Measurements from ENCODE around the gene GSG1. TPM values are rescaled to one million over a fixed set of nuclear protein-coding genes. Genes with fewer than 3 reads are reported as not detected.

GSG1 gene
- total and polyA plus RNA-seq, 2 donors (not counting 3 experiments of a cell fraction or from before 2014, with no cell fraction given), result not detected

- DNase-seq (ENCODE audit: low read depth, low spot score) (peak; percentile 54), FAIRE-seq (peak; percentile 93)
- Histone ChIP-seq H3K9me3 (replicated peaks; ENCODE audit: control insufficient read depth, insufficient read depth, low read length) (no peaks in the 10 kb centered on the region), H3K79me2 (ENCODE audit: control insufficient read depth, insufficient read depth, low read length) (no peaks in the 10 kb centered on the region), H3K27me3 (ENCODE audit: control insufficient read depth in 2 of 2, insufficient read depth in 2 of 2, low read length in 2 of 2) (no peaks in the 10 kb centered on the region), H3K4me1 (ENCODE audit: control insufficient read depth, extremely low read depth, insufficient read depth, low read length) (peaks cover 25% of the 10 kb centered on the region), H3K9me1 (replicated peaks; ENCODE audit: control insufficient read depth, extremely low read depth, insufficient read depth, low read length) (no peaks in the 10 kb centered on the region), H3K4me3 (replicated peaks in 1 of 3; ENCODE audit: insufficient read depth in 1 of 3, low read depth in 1 of 3, low read length in 3 of 3) (no peak overlapping the region), H4K20me1 (replicated peaks; ENCODE audit: control insufficient read depth, extremely low read depth, insufficient read depth, low read length) (no peaks in the 10 kb centered on the region), H3K36me3 (ENCODE audit: control insufficient read depth in 2 of 2, extremely low read depth in 1 of 2, insufficient read depth in 2 of 2, low read length in 2 of 2) (no peaks in the 10 kb centered on the region), H3K4me2 (ENCODE audit: insufficient read depth, low read length) (peak overlapping the region; percentile 31), H3K9ac (replicated peaks; ENCODE audit: extremely low read depth, insufficient read depth, low read length) (peak overlapping the region; percentile 51), H3K27ac (ENCODE audit: insufficient read depth, low read depth, low read length) (peak overlapping the region; percentile 56), H2AFZ (ENCODE audit: low read depth, low read length) (peak overlapping the region; percentile 86)
- ChIA-PET CTCF (interaction anchor here (0.8 to 4.4 kb wide), 13 partner anchors 9 to 137 kb away, joined by 3 to 18 read pairs (median 3); partner anchors contain the start of gene EMP1), POLR2A (interaction anchor here (1.4 kb wide), 1 partner anchor 80 kb away, joined by 6 read pairs; the partner anchor contains the start of gene EMP1)
- dilution Hi-C loops (cut with MboI; ENCODE audit: extremely low pct_ligation_motif_present, low sequenced_read_pairs) (no loop called here), intact Hi-C loops (cut with micrococcal nuclease) (loop anchor here (1.0 kb wide), 2 partner anchors 9 to 15 kb away; no protein-coding TSS in a partner anchor)
- TF ChIP-seq EZH2 (IDR thresholded peaks at IDR 0.05; ENCODE audit: borderline replicate concordance, low read depth, low read length, severe bottlenecking) (no peak), POLR2AphosphoS5 (IDR thresholded peaks at IDR 0.05; ENCODE audit: insufficient read depth, low read depth, low read length) (peak; percentile 20), POLR2A (IDR thresholded peaks at IDR 0.05; ENCODE audit: low read depth, low read length) (no peak), MAX (IDR thresholded peaks at IDR 0.05; ENCODE audit: insufficient read depth, insufficient read length) (no peak)
- BruUV-seq (replicated peaks), result no TSS peak
Observed at GRCh38 chr12:13116259-13116658, 12.8 kb upstream of the GSG1 start.

- Histone ChIP-seq H3K4me3 (replicated peaks in 1 of 3; ENCODE audit: insufficient read depth in 1 of 3, low read depth in 1 of 3, low read length in 3 of 3) (no peak overlapping the region), H2AFZ (ENCODE audit: low read depth, low read length) (no peak overlapping the region), H3K36me3 (ENCODE audit: control insufficient read depth in 2 of 2, extremely low read depth in 1 of 2, insufficient read depth in 2 of 2, low read length in 2 of 2) (no peaks in the 10 kb centered on the region), H3K9ac (replicated peaks; ENCODE audit: extremely low read depth, insufficient read depth, low read length) (no peak overlapping the region), H3K9me1 (replicated peaks; ENCODE audit: control insufficient read depth, extremely low read depth, insufficient read depth, low read length) (no peaks in the 10 kb centered on the region), H3K27me3 (ENCODE audit: control insufficient read depth in 2 of 2, insufficient read depth in 2 of 2, low read length in 2 of 2) (no peaks in the 10 kb centered on the region), H3K27ac (ENCODE audit: insufficient read depth, low read depth, low read length) (no peak overlapping the region), H3K9me3 (replicated peaks; ENCODE audit: control insufficient read depth, insufficient read depth, low read length) (no peaks in the 10 kb centered on the region), H3K4me2 (ENCODE audit: insufficient read depth, low read length) (peak overlapping the region; percentile 2), H3K79me2 (ENCODE audit: control insufficient read depth, insufficient read depth, low read length) (no peaks in the 10 kb centered on the region), H4K20me1 (replicated peaks; ENCODE audit: control insufficient read depth, extremely low read depth, insufficient read depth, low read length) (no peaks in the 10 kb centered on the region), H3K4me1 (ENCODE audit: control insufficient read depth, extremely low read depth, insufficient read depth, low read length) (peaks cover 25% of the 10 kb centered on the region)
- ChIA-PET CTCF (interaction anchor here (1.0 to 4.4 kb wide), 5 partner anchors 10 to 69 kb away, joined by 3 to 18 read pairs (median 5); no protein-coding TSS in a partner anchor), POLR2A (no interaction called here)
- no peak for FAIRE-seq
- intact Hi-C loops (cut with micrococcal nuclease), result no loop called here
- no TSS peak for BruUV-seq (replicated peaks)
- dilution Hi-C loops (cut with MboI; ENCODE audit: extremely low pct_ligation_motif_present, low sequenced_read_pairs), result no loop called here
- TF ChIP-seq POLR2AphosphoS5 (IDR thresholded peaks at IDR 0.05; ENCODE audit: insufficient read depth, low read depth, low read length) (no peak), FOS (IDR thresholded peaks at IDR 0.05; ENCODE audit: borderline replicate concordance, insufficient read depth, low read length) (no peak), JUN (IDR thresholded peaks at IDR 0.05; ENCODE audit: borderline replicate concordance, insufficient read depth, insufficient read length, low read depth) (peak; percentile 25), GATA2 (IDR thresholded peaks at IDR 0.05; ENCODE audit: insufficient read depth, insufficient read length, low read depth, low read length) (peak; percentile 17), MYC (IDR thresholded peaks at IDR 0.05; ENCODE audit: low read depth, low read length) (no peak), POLR2A (IDR thresholded peaks at IDR 0.05; ENCODE audit: low read depth, low read length) (no peak), EZH2 (IDR thresholded peaks at IDR 0.05; ENCODE audit: borderline replicate concordance, low read depth, low read length, severe bottlenecking) (no peak), CTCF (IDR thresholded peaks at IDR 0.05; ENCODE audit: extremely low read depth in 1 of 2, insufficient read depth in 1 of 2, low read depth in 1 of 2, low read length in 2 of 2) (no peak), MAX (IDR thresholded peaks at IDR 0.05; ENCODE audit: insufficient read depth, insufficient read length) (no peak)
- DNase-seq (ENCODE audit: low read depth, low spot score), result no peak
Observed at GRCh38 chr12:13114251-13115052, 11.0 kb upstream of the GSG1 start.

Data from endothelial cell of umbilical vein (primary cell).